Suprapubic skin (tissue), 4 donors: ENCODE measurements around the gene RAVER1.

ENCODE experiments used
- CTCF ChIP-seq, 2 donors: fragments of 200-600 bp in 1 of 2; fragments of 450-650 bp in 1 of 2; sonication (generic) in 1 of 2; IDR thresholded peaks; one replicate each; pipeline ENCODE4 v1.5.1; 2016 to 2019; ENCODE audit warnings: antibody characterized with exemption in 2 of 2, mild to moderate bottlenecking in 1 of 2, moderate library complexity in 1 of 2
- EP300 ChIP-seq: sonication (generic); formaldehyde crosslinking; IDR thresholded peaks from one replicate; pipeline ENCODE4 v1.6.1; 2017; ENCODE audit warnings: antibody characterized with exemption
- POLR2A ChIP-seq, 2 donors: fragments of 450-650 bp; IDR thresholded peaks; one replicate each; pipeline ENCODE4 v1.6.1; 2017; ENCODE audit warnings: antibody characterized with exemption in 2 of 2, mild to moderate bottlenecking in 2 of 2, moderate library complexity in 2 of 2
- POLR2AphosphoS5 ChIP-seq, 3 donors: sonication (generic); formaldehyde crosslinking; IDR thresholded peaks; one replicate each; pipeline ENCODE4 v1.6.1; 2017; ENCODE audit warnings: antibody characterized with exemption in 3 of 3

GRCh38 chr19:10284960-10285278, 48.4 kb downstream of the RAVER1 start:
- TF ChIP-seq POLR2AphosphoS5 (IDR thresholded peaks at IDR 0.05) = no peak
- TF ChIP-seq CTCF (IDR thresholded peaks at IDR 0.05) = no peak
- TF ChIP-seq POLR2A (IDR thresholded peaks at IDR 0.05) = no peak
- TF ChIP-seq EP300 = no peak
